Stimulated activated CD4-positive, alpha-beta T cell treated with anti-CD3 and anti-CD28 coated beads, Interleukin-1b, Interleukin-23, amount 100 ng/mL, for 1 hour (primary cell): Measurements from ENCODE around the gene BNC2.

ENCODE experiments used
- DNase-seq, 2 donors: peaks; one replicate each; pipeline ENCODE4 v3.0.0-alpha.2; 2020; ENCODE audit warnings: low read depth in 2 of 2

Gene BNC2

GRCh38 chr9:16755467-16756160, 114.9 kb downstream of the BNC2 start:
- no peak for DNase-seq

- DNase-seq = no peak
These were observed 115.8 kb downstream of the BNC2 start for GRCh38 chr9:16754662-16755061.

- no peak for DNase-seq
These were observed 117.2 kb downstream of the BNC2 start for GRCh38 chr9:16753256-16753655.

- DNase-seq = no peak
These were observed 117.9 kb downstream of the BNC2 start for GRCh38 chr9:16752601-16753000.

GRCh38 chr9:16750553-16750952, 119.9 kb downstream of the BNC2 start:
- DNase-seq = no peak

GRCh38 chr9:16745359-16745758, 125.1 kb downstream of the BNC2 start:
- DNase-seq = no peak

GRCh38 chr9:16744394-16744793, 126.1 kb downstream of the BNC2 start:
- no peak for DNase-seq

- no peak for DNase-seq
These were observed 127.1 kb downstream of the BNC2 start for GRCh38 chr9:16743375-16743774.

GRCh38 chr9:16735001-16735400, 135.5 kb downstream of the BNC2 start:
- no peak for DNase-seq

GRCh38 chr9:16732546-16732945, 137.9 kb downstream of the BNC2 start:
- DNase-seq = no peak

GRCh38 chr9:16730162-16730561, 140.3 kb downstream of the BNC2 start:
- no peak for DNase-seq

- no peak for DNase-seq
These were observed 140.8 kb downstream of the BNC2 start for GRCh38 chr9:16729651-16730050.

- no peak for DNase-seq
These were observed 142.3 kb downstream of the BNC2 start for GRCh38 chr9:16728137-16728508.

- DNase-seq = no peak
These were observed 142.9 kb downstream of the BNC2 start for GRCh38 chr9:16727452-16728136.

- DNase-seq = no peak
These were observed 143.6 kb downstream of the BNC2 start for GRCh38 chr9:16726718-16727451.

GRCh38 chr9:16726029-16726428, 144.4 kb downstream of the BNC2 start:
- DNase-seq = no peak

GRCh38 chr9:16725066-16725465, 145.4 kb downstream of the BNC2 start:
- no peak for DNase-seq

GRCh38 chr9:16721972-16722371, 148.5 kb downstream of the BNC2 start:
- no peak for DNase-seq

- DNase-seq = no peak
These were observed 150.1 kb downstream of the BNC2 start for GRCh38 chr9:16720386-16720785.

GRCh38 chr9:16719921-16720320, 150.5 kb downstream of the BNC2 start:
- DNase-seq = no peak

GRCh38 chr9:16718952-16719351, 151.5 kb downstream of the BNC2 start:
- no peak for DNase-seq

GRCh38 chr9:16718296-16718695, 152.2 kb downstream of the BNC2 start:
- no peak for DNase-seq

GRCh38 chr9:16716601-16717000, 153.9 kb downstream of the BNC2 start:
- DNase-seq = no peak
